ENCODE data around the gene CPTP.

The CPTP gene

DNA sequence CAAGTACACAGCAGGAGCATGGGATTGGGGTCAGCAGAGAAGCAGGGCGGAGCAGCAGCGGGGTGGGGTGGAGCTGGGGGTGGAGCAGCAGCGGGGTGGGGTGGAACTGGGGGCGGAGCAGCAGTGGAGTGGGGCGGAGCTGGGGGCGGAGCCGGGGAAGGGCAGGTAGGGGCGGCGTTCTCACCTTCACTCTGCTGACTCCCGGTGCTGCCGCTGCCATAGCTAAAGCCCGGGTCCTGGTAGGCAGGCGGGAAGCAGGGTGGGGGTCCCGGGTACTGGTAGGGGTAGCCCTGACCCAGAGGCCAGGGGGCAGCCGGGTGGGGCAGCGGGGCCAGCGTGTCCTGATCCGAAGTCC lies 13.2 kb downstream of the CPTP start:
- no peak for TF ChIP-seq TCF12 (IDR thresholded peaks at IDR 0.05; ENCODE audit: low read depth)
- TF ChIP-seq NFIC (IDR thresholded peaks at IDR 0.05): no peak
- no peak for TF ChIP-seq FOXM1 (IDR thresholded peaks at IDR 0.05; ENCODE audit: borderline replicate concordance, low read depth)
- no peak for TF ChIP-seq CREB1 (IDR thresholded peaks at IDR 0.05; ENCODE audit: low read depth)
- TF ChIP-seq ZBTB7A (IDR thresholded peaks at IDR 0.05; ENCODE audit: low read depth): no peak
- TF ChIP-seq, protein P1, sequence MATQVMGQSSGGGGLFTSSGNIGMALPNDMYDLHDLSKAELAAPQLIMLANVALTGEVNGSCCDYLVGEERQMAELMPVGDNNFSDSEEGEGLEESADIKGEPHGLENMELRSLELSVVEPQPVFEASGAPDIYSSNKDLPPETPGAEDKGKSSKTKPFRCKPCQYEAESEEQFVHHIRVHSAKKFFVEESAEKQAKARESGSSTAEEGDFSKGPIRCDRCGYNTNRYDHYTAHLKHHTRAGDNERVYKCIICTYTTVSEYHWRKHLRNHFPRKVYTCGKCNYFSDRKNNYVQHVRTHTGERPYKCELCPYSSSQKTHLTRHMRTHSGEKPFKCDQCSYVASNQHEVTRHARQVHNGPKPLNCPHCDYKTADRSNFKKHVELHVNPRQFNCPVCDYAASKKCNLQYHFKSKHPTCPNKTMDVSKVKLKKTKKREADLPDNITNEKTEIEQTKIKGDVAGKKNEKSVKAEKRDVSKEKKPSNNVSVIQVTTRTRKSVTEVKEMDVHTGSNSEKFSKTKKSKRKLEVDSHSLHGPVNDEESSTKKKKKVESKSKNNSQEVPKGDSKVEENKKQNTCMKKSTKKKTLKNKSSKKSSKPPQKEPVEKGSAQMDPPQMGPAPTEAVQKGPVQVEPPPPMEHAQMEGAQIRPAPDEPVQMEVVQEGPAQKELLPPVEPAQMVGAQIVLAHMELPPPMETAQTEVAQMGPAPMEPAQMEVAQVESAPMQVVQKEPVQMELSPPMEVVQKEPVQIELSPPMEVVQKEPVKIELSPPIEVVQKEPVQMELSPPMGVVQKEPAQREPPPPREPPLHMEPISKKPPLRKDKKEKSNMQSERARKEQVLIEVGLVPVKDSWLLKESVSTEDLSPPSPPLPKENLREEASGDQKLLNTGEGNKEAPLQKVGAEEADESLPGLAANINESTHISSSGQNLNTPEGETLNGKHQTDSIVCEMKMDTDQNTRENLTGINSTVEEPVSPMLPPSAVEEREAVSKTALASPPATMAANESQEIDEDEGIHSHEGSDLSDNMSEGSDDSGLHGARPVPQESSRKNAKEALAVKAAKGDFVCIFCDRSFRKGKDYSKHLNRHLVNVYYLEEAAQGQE (IDR thresholded peaks at IDR 0.05; ENCODE audit: low read depth): no peak
- TF ChIP-seq, protein P2, sequence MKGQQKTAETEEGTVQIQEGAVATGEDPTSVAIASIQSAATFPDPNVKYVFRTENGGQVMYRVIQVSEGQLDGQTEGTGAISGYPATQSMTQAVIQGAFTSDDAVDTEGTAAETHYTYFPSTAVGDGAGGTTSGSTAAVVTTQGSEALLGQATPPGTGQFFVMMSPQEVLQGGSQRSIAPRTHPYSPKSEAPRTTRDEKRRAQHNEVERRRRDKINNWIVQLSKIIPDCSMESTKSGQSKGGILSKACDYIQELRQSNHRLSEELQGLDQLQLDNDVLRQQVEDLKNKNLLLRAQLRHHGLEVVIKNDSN (IDR thresholded peaks at IDR 0.05): no peak
- TF ChIP-seq EGR1 (IDR thresholded peaks at IDR 0.05): no peak
- TF ChIP-seq CEBPB (IDR thresholded peaks at IDR 0.05): no peak
- TF ChIP-seq TEAD4 (IDR thresholded peaks at IDR 0.05): no peak
- TF ChIP-seq, protein P3, sequence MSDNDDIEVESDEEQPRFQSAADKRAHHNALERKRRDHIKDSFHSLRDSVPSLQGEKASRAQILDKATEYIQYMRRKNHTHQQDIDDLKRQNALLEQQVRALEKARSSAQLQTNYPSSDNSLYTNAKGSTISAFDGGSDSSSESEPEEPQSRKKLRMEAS (IDR thresholded peaks at IDR 0.05): no peak
- no peak for TF ChIP-seq EP300 (IDR thresholded peaks at IDR 0.05; ENCODE audit: borderline replicate concordance)
- TF ChIP-seq TAF1 (IDR thresholded peaks at IDR 0.05; ENCODE audit: low read depth): no peak
- no peak for TF ChIP-seq RAD21 (IDR thresholded peaks at IDR 0.05; ENCODE audit: low read depth)
- no peak for TF ChIP-seq YY1 (IDR thresholded peaks at IDR 0.05; ENCODE audit: low read depth)

DNA sequence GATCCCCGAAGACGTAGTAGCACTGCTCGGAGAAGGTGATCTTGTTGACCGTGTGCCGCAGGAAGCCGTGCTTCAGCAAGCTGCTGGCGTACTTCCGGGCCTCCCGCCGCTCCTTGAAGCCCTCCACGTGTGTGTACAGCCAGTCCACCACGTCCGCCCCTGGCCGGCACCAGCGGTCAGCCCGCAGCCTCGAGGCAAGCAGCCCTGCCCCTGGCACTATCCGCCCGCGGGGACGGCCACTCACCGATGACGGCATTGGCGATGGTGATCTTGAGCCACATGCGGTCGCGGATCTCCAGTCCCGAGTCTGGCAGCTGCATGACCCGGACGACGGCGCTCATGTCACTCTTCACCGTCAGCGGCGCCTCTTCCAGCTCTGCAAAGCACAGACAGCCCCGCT lies 13.7 kb downstream of the CPTP start:
- TF ChIP-seq, protein P3 (IDR thresholded peaks at IDR 0.05): 0 out of 2 replicates have a peak, but pooled peaks have one; percentile 15
- no peak for TF ChIP-seq EP300 (IDR thresholded peaks at IDR 0.05; ENCODE audit: borderline replicate concordance)

DNA sequence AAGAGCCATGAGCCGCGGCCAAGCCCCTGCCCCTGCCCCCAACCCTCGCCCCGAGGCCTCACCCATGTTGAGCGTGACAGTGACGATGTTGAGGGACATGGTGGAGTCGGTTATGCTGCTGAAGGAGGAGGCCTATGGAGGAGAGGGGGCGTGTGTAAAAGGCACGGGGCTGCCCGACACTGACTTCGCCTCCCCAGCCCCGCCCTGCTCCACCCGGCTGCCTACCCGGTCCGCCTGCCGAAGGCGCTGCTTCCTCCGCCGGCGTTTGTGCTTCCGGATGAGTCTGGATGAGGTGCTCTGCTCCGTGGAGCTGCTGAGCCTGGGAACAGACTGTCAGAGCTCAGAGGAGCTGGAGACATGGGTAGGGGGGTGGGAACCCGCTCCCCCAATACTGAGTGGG lies 15.6 kb downstream of the CPTP start:
- TF ChIP-seq, protein P2 (IDR thresholded peaks at IDR 0.05): no peak
- TF ChIP-seq ZBTB7A (IDR thresholded peaks at IDR 0.05; ENCODE audit: low read depth) (no peak), EGR1 (IDR thresholded peaks at IDR 0.05) (no peak), TEAD4 (IDR thresholded peaks at IDR 0.05) (no peak), NFIC (IDR thresholded peaks at IDR 0.05) (no peak), CREB1 (IDR thresholded peaks at IDR 0.05; ENCODE audit: low read depth) (no peak), RAD21 (IDR thresholded peaks at IDR 0.05; ENCODE audit: low read depth) (no peak)
- TF ChIP-seq, protein P1 (IDR thresholded peaks at IDR 0.05; ENCODE audit: low read depth): no peak
- TF ChIP-seq, protein P3 (IDR thresholded peaks at IDR 0.05): no peak

DNA sequence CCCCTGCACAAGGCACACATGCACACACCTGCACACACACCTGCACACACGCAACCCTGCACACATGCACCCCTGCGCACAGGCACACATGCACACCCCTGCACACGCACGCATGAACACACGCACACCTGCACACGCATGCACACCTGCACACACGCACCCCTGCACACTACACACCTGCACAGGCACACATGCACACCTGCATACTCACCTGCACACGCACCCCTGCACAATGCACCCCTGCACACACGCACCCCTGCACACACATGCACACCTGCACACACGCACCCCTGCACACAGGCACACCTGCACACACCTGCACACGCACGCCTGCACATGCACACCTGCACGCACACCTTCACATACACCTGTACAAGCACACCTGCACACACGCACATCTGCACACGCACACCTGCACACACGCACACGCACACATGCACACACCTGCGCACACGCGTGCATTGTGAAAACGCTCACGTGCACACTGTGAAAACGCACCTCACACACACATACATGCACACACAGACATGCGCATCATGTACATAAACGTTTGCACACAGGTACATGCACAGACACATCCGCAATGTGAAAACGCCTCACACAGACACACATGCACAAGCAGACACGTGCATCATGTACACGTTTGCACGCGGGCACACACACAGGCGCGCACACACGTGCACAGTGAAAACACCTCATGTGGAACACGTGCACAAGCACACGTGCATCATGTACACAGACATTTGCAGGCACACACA lies 16.4 kb downstream of the CPTP start:
- TF ChIP-seq TAF1 (IDR thresholded peaks at IDR 0.05; ENCODE audit: low read depth) (no peak), CEBPB (IDR thresholded peaks at IDR 0.05) (no peak), FOXM1 (IDR thresholded peaks at IDR 0.05; ENCODE audit: borderline replicate concordance, low read depth) (no peak), RAD21 (IDR thresholded peaks at IDR 0.05; ENCODE audit: low read depth) (no peak), CREB1 (IDR thresholded peaks at IDR 0.05; ENCODE audit: low read depth) (no peak), EGR1 (IDR thresholded peaks at IDR 0.05) (no peak), ZBTB7A (IDR thresholded peaks at IDR 0.05; ENCODE audit: low read depth) (no peak), TCF12 (IDR thresholded peaks at IDR 0.05; ENCODE audit: low read depth) (no peak), YY1 (IDR thresholded peaks at IDR 0.05; ENCODE audit: low read depth) (no peak), NFIC (IDR thresholded peaks at IDR 0.05) (no peak), EP300 (IDR thresholded peaks at IDR 0.05; ENCODE audit: borderline replicate concordance) (no peak), TEAD4 (IDR thresholded peaks at IDR 0.05) (no peak)
- TF ChIP-seq, protein P3 (IDR thresholded peaks at IDR 0.05): no peak
- TF ChIP-seq, protein P1 (IDR thresholded peaks at IDR 0.05; ENCODE audit: low read depth): no peak
- TF ChIP-seq, protein P2 (IDR thresholded peaks at IDR 0.05): no peak

Data from Ishikawa (cell line).